HepG2 (cell line): ENCODE measurements around the gene INPP4B. TPM values are rescaled to one million over a fixed set of nuclear protein-coding genes. Genes with fewer than 3 reads are reported as not detected.

Experiments used
- ATAC-seq: fragments of 200-7000 bp; cut with Tn5 transposase; 3 replicates; pipeline ENCODE4 v1.9.1; 2020; ENCODE audit warnings: mild to moderate bottlenecking, moderate library complexity
- BruUV-seq: library from RNA; stranded (reverse); fragments of 400-500 nt; replicated peaks from 2 replicates; lab custom pipeline; 2021; lab: Mats Ljungman, UMichigan
- CTCF ChIA-PET: fragments of 300-600 bp; formaldehyde crosslinking; extraction: SDS; loops from one replicate; lab custom pipeline; 2021; ENCODE audit warnings: low total read pairs, inconsistent platforms, low intra/inter-chr PET ratio; lab: Yijun Ruan, JAX
- POLR2A ChIA-PET: fragments of 350-600 bp; sonication (Branson Sonifier 250); formaldehyde crosslinking; loops from one replicate; lab custom pipeline; 2020; ENCODE audit warnings: antibody characterized with exemption, inconsistent platforms; lab: Yijun Ruan, JAX
- DNase-seq: peaks from one replicate; pipeline ENCODE4 v3.0.0-alpha.2; 2015; ENCODE audit warnings: low spot score
- FAIRE-seq: peaks from 3 replicates; lab custom pipeline; 2011; peaks lifted over from hg19 to GRCh38; lab: Jason Lieb, UNC
- H2AFZ ChIP-seq: one replicate; pipeline ENCODE4 v1.6.1; 2011; ENCODE audit warnings: low read length, inconsistent platforms
- H3K27ac ChIP-seq: fragments of 300-600 bp; 3 replicates; pipeline ENCODE4 v1.8.0; 2011; ENCODE audit warnings: mixed run types, mild to moderate bottlenecking, mixed read lengths, low read length, inconsistent platforms; ENCODE audit not compliant: insufficient read depth; ENCODE audit errors: extremely low read length
- H3K27me3 ChIP-seq, 2 experiments: fragments of 200-600 bp in 1 of 2; 2 replicates in 1 of 2; 3 replicates in 1 of 2; pipeline versions ENCODE4 v1.6.0 to v1.8.0; 2011; ENCODE audit warnings: low read length in 2 of 2, mild to moderate bottlenecking in 2 of 2, moderate library complexity in 2 of 2, inconsistent platforms in 1 of 2; ENCODE audit not compliant: insufficient read depth in 2 of 2, control insufficient read depth in 1 of 2
- H3K36me3 ChIP-seq, 2 experiments: fragments of 200-600 bp in 1 of 2; replicated peaks in 1 of 2; 2 replicates in 1 of 2; 3 replicates in 1 of 2; pipeline versions ENCODE4 v1.5.1 to v1.8.0; 2011; ENCODE audit warnings: low read length in 2 of 2, inconsistent platforms in 1 of 2; ENCODE audit not compliant: insufficient read depth in 2 of 2, control insufficient read depth in 1 of 2
- H3K4me1 ChIP-seq: 2 replicates; pipeline ENCODE4 v1.5.1; 2012; ENCODE audit warnings: low read length, inconsistent platforms; ENCODE audit not compliant: insufficient read depth
- H3K4me2 ChIP-seq: 2 replicates; pipeline ENCODE4 v1.6.0; 2011; ENCODE audit warnings: low read depth, low read length, inconsistent platforms
- H3K4me3 ChIP-seq, 3 experiments: fragments of 200-600 bp in 1 of 3; sonication (generic), shearing (Covaris generic) in 1 of 3; replicated peaks in 1 of 3; 2 replicates each; pipeline ENCODE4 v1.5.1; 2011 to 2016; ENCODE audit warnings: low read length in 3 of 3, inconsistent platforms in 2 of 3, low read depth in 2 of 3, mild to moderate bottlenecking in 2 of 3, control low read depth in 1 of 3, mixed read lengths in 1 of 3; ENCODE audit not compliant: insufficient read depth in 1 of 3
- H3K79me2 ChIP-seq: one replicate; pipeline ENCODE4 v1.6.1; 2011; ENCODE audit warnings: low read length, inconsistent platforms; ENCODE audit not compliant: insufficient read depth
- H3K9ac ChIP-seq: 2 replicates; pipeline ENCODE4 v1.6.0; 2011; ENCODE audit warnings: mild to moderate bottlenecking, low read depth, low read length, inconsistent platforms; ENCODE audit not compliant: insufficient read depth
- H3K9me3 ChIP-seq: 2 replicates; pipeline ENCODE4 v1.5.1; 2012; ENCODE audit warnings: mild to moderate bottlenecking, low read length
- H4K20me1 ChIP-seq: 2 replicates; pipeline ENCODE4 v1.6.0; 2011; ENCODE audit warnings: inconsistent platforms, mild to moderate bottlenecking, low read length, moderate library complexity; ENCODE audit not compliant: insufficient read depth
- AGO1 ChIP-seq: fragments of 200-400 bp; formaldehyde crosslinking; IDR thresholded peaks from 2 replicates; pipeline ENCODE4 v1.6.1; 2017; ENCODE audit warnings: mild to moderate bottlenecking, low read depth, low read length, moderate library complexity; ENCODE audit not compliant: poor library complexity, severe bottlenecking
- CHD2 ChIP-seq: IDR thresholded peaks from 2 replicates; pipeline ENCODE4 v1.6.1; 2011; ENCODE audit warnings: low read depth, low read length, improper control_type of control experiment
- DDIT3 ChIP-seq: sonication (generic); formaldehyde crosslinking; IDR thresholded peaks from 2 replicates; pipeline ENCODE4 v1.4.0; 2020; ENCODE audit warnings: mild to moderate bottlenecking, missing genetic modification reagents
- TSC22D2 ChIP-seq: sonication (generic); formaldehyde crosslinking; IDR thresholded peaks from 2 replicates; pipeline ENCODE4 v1.5.1; 2020; ENCODE audit warnings: missing genetic modification reagents, mild to moderate bottlenecking, borderline replicate concordance
- WGBS: methylation state at CpG from one replicate; pipeline ENCODE4 v1.1.6; 2017; ENCODE audit warnings: low lambda C conversion rate; 5-methylcytosine and 5-hydroxymethylcytosine counted together
- in situ Hi-C: cut with HindIII; loops from 2 replicates; pipeline ENCODE4 v1.10.0; 2017; ENCODE audit warnings: low pct_unique_long_range_greater_than_20kb; ENCODE audit not compliant: extremely low pct_ligation_motif_present
- intact Hi-C: fragments of 100-400 bp; cut with micrococcal nuclease; formaldehyde crosslinking; loops from one replicate; pipeline ENCODE4 v1.10.0; 2022; ENCODE audit not compliant: unreplicated experiment
- polyA plus RNA-seq, 8 experiments: library from polyadenylated mRNA; depleted of rRNA in 3 of 8; stranded (reverse) in 7 of 8; unstranded in 1 of 8; fragments of >200 nt; fragmentation: Illumina TruSeq in 4 of 8; extraction: Trizol in 4 of 8; gene quantifications; 2 replicates each; pipeline versions ENCODE4 v1.2.1 to v1.2.3, GENCODE V29; 2011 to 2016; ENCODE audit warnings: low read depth in 4 of 8, missing spikeins in 1 of 8, mixed read lengths in 1 of 8; ENCODE audit not compliant: insufficient read depth in 1 of 8
- total RNA-seq, 5 experiments: library from RNA; depleted of rRNA; stranded (reverse); fragments of >200 nt; fragmentation: Illumina TruSeq; extraction: Trizol; gene quantifications; 2 replicates each; pipeline ENCODE4 v1.2.3, GENCODE V29; 2016; ENCODE audit warnings: low read depth in 1 of 5
- TF ChIP-seq, protein P1 (sequence below): sonication (generic); formaldehyde crosslinking; IDR thresholded peaks from 2 replicates; pipeline ENCODE4 v1.5.0; 2020; ENCODE audit warnings: missing genetic modification reagents

INPP4B gene
- total and polyA plus RNA-seq, 2 of the 13 experiments (the other 11 are each of a cell fraction or from before 2014, with no cell fraction given): not detected

- TF ChIP-seq TSC22D2 (CRISPR knock-in tag): no peak
Measured at GRCh38 chr4:142369141-142369540, 477.0 kb downstream of the INPP4B start (continued).

DNA sequence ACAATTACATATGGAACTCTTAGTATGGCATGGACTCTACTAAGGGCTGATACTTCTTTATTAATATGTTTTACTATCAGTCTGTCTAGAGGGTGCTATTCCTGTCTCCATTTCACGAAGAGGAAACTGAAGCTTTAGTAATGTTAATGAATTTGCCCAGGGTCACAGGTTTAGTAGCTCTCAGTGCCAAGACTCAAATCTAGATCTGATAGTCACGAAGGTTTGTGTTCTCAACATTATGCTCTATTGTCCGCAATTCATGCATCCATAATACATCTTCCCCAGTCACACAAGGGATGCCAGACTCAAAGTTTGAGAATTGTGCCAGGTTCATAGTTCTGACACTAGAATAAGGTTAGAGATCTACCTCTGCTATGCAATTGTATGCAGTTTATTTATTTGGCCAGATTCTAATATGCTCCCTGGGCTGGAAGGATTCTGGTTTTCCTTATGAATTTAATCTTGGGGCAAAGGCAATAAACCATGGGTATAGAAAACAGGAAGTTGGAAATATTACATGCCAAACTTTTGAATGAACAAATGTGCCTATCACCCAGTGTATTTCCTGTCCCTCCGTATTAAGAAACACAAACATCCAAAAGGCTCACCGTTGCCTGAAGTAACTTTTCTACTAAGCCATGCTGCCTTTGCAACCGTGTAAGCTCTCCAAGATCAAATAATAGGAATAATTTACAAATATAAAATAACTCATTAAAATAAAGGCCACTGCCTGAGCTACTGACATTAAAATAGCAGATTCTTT is 478.5 kb downstream of the INPP4B start:
- ChIA-PET POLR2A (no interaction called here), CTCF (no interaction called here)
- Histone ChIP-seq H3K4me1 (no peaks in the 10 kb centered on the region), H3K4me2 (no peak overlapping the region), H4K20me1 (no peaks in the 10 kb centered on the region), H3K9me3 (no peaks in the 10 kb centered on the region), H3K4me3 (no peak overlapping the region)
- no TSS peak for BruUV-seq
- no peak for DNase-seq
- intact Hi-C loops: no loop called here
- 6% methylated on average over 6 of the region's 6 CpGs for WGBS
- no peak for ATAC-seq
- TF ChIP-seq, protein P1, sequence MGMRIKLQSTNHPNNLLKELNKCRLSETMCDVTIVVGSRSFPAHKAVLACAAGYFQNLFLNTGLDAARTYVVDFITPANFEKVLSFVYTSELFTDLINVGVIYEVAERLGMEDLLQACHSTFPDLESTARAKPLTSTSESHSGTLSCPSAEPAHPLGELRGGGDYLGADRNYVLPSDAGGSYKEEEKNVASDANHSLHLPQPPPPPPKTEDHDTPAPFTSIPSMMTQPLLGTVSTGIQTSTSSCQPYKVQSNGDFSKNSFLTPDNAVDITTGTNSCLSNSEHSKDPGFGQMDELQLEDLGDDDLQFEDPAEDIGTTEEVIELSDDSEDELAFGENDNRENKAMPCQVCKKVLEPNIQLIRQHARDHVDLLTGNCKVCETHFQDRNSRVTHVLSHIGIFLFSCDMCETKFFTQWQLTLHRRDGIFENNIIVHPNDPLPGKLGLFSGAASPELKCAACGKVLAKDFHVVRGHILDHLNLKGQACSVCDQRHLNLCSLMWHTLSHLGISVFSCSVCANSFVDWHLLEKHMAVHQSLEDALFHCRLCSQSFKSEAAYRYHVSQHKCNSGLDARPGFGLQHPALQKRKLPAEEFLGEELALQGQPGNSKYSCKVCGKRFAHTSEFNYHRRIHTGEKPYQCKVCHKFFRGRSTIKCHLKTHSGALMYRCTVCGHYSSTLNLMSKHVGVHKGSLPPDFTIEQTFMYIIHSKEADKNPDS (CRISPR knock-in tag): no peak
- TF ChIP-seq AGO1 (no peak), DDIT3 (CRISPR knock-in tag) (no peak), CHD2 (no peak)
- TF ChIP-seq, all 625 proteins: peak for 0
- no peak for FAIRE-seq
- H3K36me3 ChIP-seq: no peaks in the 10 kb centered on the region
- H3K27me3 ChIP-seq: no peaks in the 10 kb centered on the region
- no peaks in the 10 kb centered on the region for H3K79me2 ChIP-seq
- H3K9ac ChIP-seq: no peak overlapping the region
- no peak overlapping the region for H2AFZ ChIP-seq
- in situ Hi-C loops: no loop called here
- H3K27ac ChIP-seq: no peak overlapping the region
